ENCODE data around the gene TGM2.

- TF ChIP-seq CTCF (IDR thresholded peaks at IDR 0.05) (no peak), EP300 (IDR thresholded peaks at IDR 0.05; ENCODE audit: low read depth) (no peak), POLR2A (IDR thresholded peaks at IDR 0.05) (no peak), POLR2AphosphoS5 (IDR thresholded peaks at IDR 0.05) (no peak)
These were observed 34.7 kb upstream of the TGM2 start for GRCh38 chr20:38199501-38200390.
